WTC11 (cell line): Measurements from ENCODE around the gene GREB1. TPM values are rescaled to one million over a fixed set of nuclear protein-coding genes. Genes with fewer than 3 reads are reported as not detected.

Experiments
- ATAC-seq: fragments of 200-7000 bp; cut with Tn5 transposase; 2 replicates; pipeline ENCODE4 v1.10.0; 2021; ENCODE audit warnings: mild to moderate bottlenecking, moderate library complexity
- CTCF ChIA-PET: fragments of 300-600 bp; sonication (Branson Sonifier 250); formaldehyde crosslinking; loops from one replicate; lab custom pipeline; 2021; ENCODE audit warnings: antibody characterized with exemption; lab: Charles Lee
- POLR2A ChIA-PET: fragments of 350-600 bp; sonication (Branson Sonifier 250); formaldehyde crosslinking; loops from one replicate; lab custom pipeline; 2021; ENCODE audit warnings: antibody characterized with exemption; lab: Charles Lee
- DNase-seq: peaks from one replicate; pipeline ENCODE4 v3.0.0; 2021; ENCODE audit warnings: low spot score
- H3K27ac Mint-ChIP-seq: 2 replicates; pipeline ENCODE4 v1.8.0; 2021; ENCODE audit warnings: mixed read lengths
- H3K27me3 Mint-ChIP-seq: 2 replicates; pipeline ENCODE4 v1.8.0; 2021; ENCODE audit warnings: low read depth, mild to moderate bottlenecking, moderate library complexity, mixed read lengths
- H3K36me3 Mint-ChIP-seq: 2 replicates; pipeline ENCODE4 v1.8.0; 2021; ENCODE audit warnings: mixed read lengths
- H3K4me1 Mint-ChIP-seq: 2 replicates; pipeline ENCODE4 v1.8.0; 2022; ENCODE audit warnings: mixed read lengths
- H3K4me3 Mint-ChIP-seq: 2 replicates; pipeline ENCODE4 v1.8.0; 2021; ENCODE audit warnings: mild to moderate bottlenecking, moderate library complexity, mixed read lengths
- H3K9me3 Mint-ChIP-seq: 2 replicates; pipeline ENCODE4 v1.8.0; 2021; ENCODE audit warnings: mixed read lengths
- ATF1 ChIP-seq: sonication (generic); formaldehyde crosslinking; IDR thresholded peaks from 2 replicates; pipeline ENCODE4 v1.8.1; 2023; ENCODE audit warnings: mild to moderate bottlenecking, moderate library complexity, missing genetic modification reagents
- CREM ChIP-seq: sonication (generic); formaldehyde crosslinking; IDR thresholded peaks from 2 replicates; pipeline ENCODE4 v1.8.1; 2022; ENCODE audit warnings: mild to moderate bottlenecking, missing genetic modification reagents, moderate library complexity
- FOXJ3 ChIP-seq: sonication (generic); formaldehyde crosslinking; IDR thresholded peaks from 2 replicates; pipeline ENCODE4 v1.9.0; 2021; ENCODE audit warnings: missing genetic modification reagents, mild to moderate bottlenecking, borderline replicate concordance
- GABPB1 ChIP-seq: sonication (generic); formaldehyde crosslinking; IDR thresholded peaks from 2 replicates; pipeline ENCODE4 v1.8.1; 2023; ENCODE audit warnings: mild to moderate bottlenecking, missing genetic modification reagents
- JAZF1 ChIP-seq: fragments of 250-450 bp; sonication (Bioruptor Pico); IDR thresholded peaks from 2 replicates; pipeline ENCODE4 v1.9.0; 2021; ENCODE audit warnings: moderate library complexity, mild to moderate bottlenecking, inconsistent platforms
- MXD4 ChIP-seq: fragments of 250-450 bp; sonication (Bioruptor Pico); IDR thresholded peaks from 2 replicates; pipeline ENCODE4 v1.8.0; 2021; ENCODE audit warnings: mild to moderate bottlenecking, moderate library complexity, borderline replicate concordance
- NFATC4 ChIP-seq: fragments of 250-450 bp; sonication (Bioruptor Pico); IDR thresholded peaks from 2 replicates; pipeline ENCODE4 v1.9.0; 2021; ENCODE audit warnings: mild to moderate bottlenecking
- NFYB ChIP-seq: sonication (generic); formaldehyde crosslinking; conservative IDR thresholded peaks from 2 replicates; pipeline ENCODE4 v1.8.0; 2022; ENCODE audit warnings: low read depth, missing genetic modification reagents
- PRRX2 ChIP-seq: fragments of 250-450 bp; sonication (Bioruptor Pico); IDR thresholded peaks from 2 replicates; pipeline ENCODE4 v1.8.0; 2021; ENCODE audit warnings: mild to moderate bottlenecking
- RELA ChIP-seq: sonication (generic); formaldehyde crosslinking; IDR thresholded peaks from 2 replicates; pipeline ENCODE4 v1.8.1; 2022; ENCODE audit warnings: missing genetic modification reagents, mild to moderate bottlenecking, borderline replicate concordance
- RORB ChIP-seq: fragments of 250-450 bp; sonication (Bioruptor Pico); IDR thresholded peaks from 2 replicates; pipeline ENCODE4 v1.9.0; 2021; ENCODE audit warnings: mild to moderate bottlenecking
- SMAD3 ChIP-seq: sonication (generic); formaldehyde crosslinking; IDR thresholded peaks from 2 replicates; pipeline ENCODE4 v1.8.0; 2022; ENCODE audit warnings: missing genetic modification reagents, mild to moderate bottlenecking, borderline replicate concordance
- SOX15 ChIP-seq: fragments of 250-450 bp; sonication (Bioruptor Pico); IDR thresholded peaks from 2 replicates; pipeline ENCODE4 v1.9.0; 2021; ENCODE audit warnings: mild to moderate bottlenecking
- TCF7 ChIP-seq: sonication (generic); formaldehyde crosslinking; IDR thresholded peaks from 2 replicates; pipeline ENCODE4 v1.8.0; 2022; ENCODE audit warnings: mild to moderate bottlenecking, low read depth, missing genetic modification reagents, moderate library complexity
- ZNF219 ChIP-seq: sonication (generic); formaldehyde crosslinking; IDR thresholded peaks from 2 replicates; pipeline ENCODE4 v1.8.0; 2023; ENCODE audit warnings: missing genetic modification reagents, mild to moderate bottlenecking, borderline replicate concordance
- ZNF416 ChIP-seq: fragments of 250-450 bp; sonication (Bioruptor Pico); IDR thresholded peaks from 2 replicates; pipeline ENCODE4 v1.9.0; 2021; ENCODE audit warnings: mild to moderate bottlenecking, inconsistent platforms
- total RNA-seq: library from RNA; stranded (reverse); gene quantifications from 3 replicates; pipeline ENCODE4 v1.2.3, GENCODE V29; 2021
- TF ChIP-seq, protein P1 (sequence below): sonication (generic); formaldehyde crosslinking; IDR thresholded peaks from 2 replicates; pipeline ENCODE4 v1.8.0; 2022; ENCODE audit warnings: mild to moderate bottlenecking, missing genetic modification reagents
- TF ChIP-seq, protein P2 (sequence below): sonication (generic); formaldehyde crosslinking; IDR thresholded peaks from 2 replicates; pipeline ENCODE4 v1.8.0; 2022; ENCODE audit warnings: missing genetic modification reagents
- TF ChIP-seq, protein P3 (sequence below): sonication (generic); formaldehyde crosslinking; IDR thresholded peaks from 2 replicates; pipeline ENCODE4 v1.8.1; 2022; ENCODE audit warnings: mild to moderate bottlenecking, moderate library complexity, missing genetic modification reagents
- TF ChIP-seq, protein P4 (sequence below): sonication (generic); formaldehyde crosslinking; IDR thresholded peaks from 2 replicates; pipeline ENCODE4 v1.8.1; 2023; ENCODE audit warnings: mild to moderate bottlenecking, missing genetic modification reagents, borderline replicate concordance
- TF ChIP-seq, protein P5 (sequence below): sonication (generic); formaldehyde crosslinking; conservative IDR thresholded peaks from 2 replicates; pipeline ENCODE4 v1.8.1; 2023; ENCODE audit warnings: mild to moderate bottlenecking, low read depth, missing genetic modification reagents, moderate library complexity

The GREB1 gene
- total RNA-seq, 1 experiment from 2014 or later: 35.7 TPM

DNA sequence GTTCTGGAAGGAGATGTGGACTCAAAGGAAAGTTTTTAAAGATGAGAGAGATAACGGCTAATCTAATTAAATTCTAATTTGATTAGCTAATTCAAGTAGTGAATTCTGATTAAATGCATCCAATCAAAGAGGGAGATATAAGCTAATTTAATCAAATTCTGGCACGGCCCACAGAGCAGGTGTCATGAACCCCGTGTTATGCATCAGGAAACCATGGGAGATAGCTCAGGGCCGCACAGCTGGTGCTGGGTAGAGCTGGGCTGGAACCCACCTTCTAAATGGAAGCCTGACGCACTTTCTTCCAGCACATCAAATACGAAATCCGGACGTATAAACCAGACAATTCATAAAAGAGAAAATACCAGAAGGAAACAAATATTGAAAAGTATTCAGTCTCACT is 57.2 kb downstream of the GREB1 start:
- Mint-ChIP-seq H3K27me3 (no peaks in the 10 kb centered on the region), H3K9me3 (no peaks in the 10 kb centered on the region), H3K4me3 (no peak overlapping the region), H3K36me3 (peaks cover 13% of the 10 kb centered on the region), H3K4me1 (no peaks in the 10 kb centered on the region), H3K27ac (no peak overlapping the region)
- ChIA-PET CTCF (interaction anchor here (1.3 kb wide), 1 partner anchor 8 kb away, joined by 8 read pairs; no protein-coding TSS in a partner anchor), POLR2A (no interaction called here)
- no peak for DNase-seq
- TF ChIP-seq ZNF219 (CRISPR knock-in tag) (no peak), ATF1 (CRISPR knock-in tag) (no peak), SOX15 (CRISPR knock-in tag) (no peak), TCF7 (CRISPR knock-in tag) (no peak), NFYB (CRISPR knock-in tag) (no peak), NFATC4 (CRISPR knock-in tag) (no peak), JAZF1 (no peak), SMAD3 (CRISPR knock-in tag) (no peak)
- TF ChIP-seq, protein P1, sequence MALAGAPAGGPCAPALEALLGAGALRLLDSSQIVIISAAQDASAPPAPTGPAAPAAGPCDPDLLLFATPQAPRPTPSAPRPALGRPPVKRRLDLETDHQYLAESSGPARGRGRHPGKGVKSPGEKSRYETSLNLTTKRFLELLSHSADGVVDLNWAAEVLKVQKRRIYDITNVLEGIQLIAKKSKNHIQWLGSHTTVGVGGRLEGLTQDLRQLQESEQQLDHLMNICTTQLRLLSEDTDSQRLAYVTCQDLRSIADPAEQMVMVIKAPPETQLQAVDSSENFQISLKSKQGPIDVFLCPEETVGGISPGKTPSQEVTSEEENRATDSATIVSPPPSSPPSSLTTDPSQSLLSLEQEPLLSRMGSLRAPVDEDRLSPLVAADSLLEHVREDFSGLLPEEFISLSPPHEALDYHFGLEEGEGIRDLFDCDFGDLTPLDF (CRISPR knock-in tag): no peak
- ATAC-seq: no peak

DNA sequence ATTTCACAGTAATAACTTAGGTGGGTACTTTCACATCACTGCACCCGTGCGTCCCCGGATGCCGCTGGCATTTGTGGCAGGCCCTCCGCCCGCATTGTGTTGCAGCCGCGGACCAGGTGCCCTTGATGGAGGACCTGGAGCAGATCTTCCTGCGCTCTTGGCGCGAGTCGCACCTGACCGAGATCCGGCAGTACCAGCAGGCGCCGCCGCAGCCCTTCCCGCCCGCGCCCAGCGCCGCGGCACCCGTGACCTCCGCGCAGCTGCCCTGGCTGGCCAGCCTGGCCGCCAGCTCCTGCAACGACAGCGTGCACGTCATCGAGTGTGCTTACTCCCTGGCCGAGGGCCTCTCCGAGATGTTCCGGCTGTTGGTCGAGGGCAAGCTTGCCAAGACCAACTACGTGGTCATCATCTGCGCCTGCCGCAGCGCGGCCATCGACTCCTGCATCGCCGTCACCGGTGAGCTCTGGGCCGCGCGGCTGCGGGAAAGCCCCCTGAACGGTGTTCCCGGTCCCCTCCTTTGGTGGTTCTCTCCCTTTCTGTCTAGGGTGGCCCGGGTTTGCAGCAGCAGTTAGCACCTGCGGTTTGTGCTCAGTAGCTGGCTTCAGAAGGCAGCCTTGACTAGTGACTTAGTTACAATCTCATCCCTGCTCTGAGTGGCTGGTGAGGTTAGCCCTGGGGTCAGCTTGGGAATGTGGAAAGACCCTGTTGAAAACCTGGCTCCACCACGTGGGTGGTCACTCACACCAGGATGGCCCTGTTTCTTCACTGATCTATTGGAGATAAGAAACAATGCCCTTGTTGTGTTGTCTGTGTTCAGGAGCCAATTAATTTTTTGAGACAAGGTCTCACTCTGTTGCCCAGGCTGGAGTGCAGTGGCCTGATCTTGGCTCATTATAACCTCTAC is 59.1 kb downstream of the GREB1 start:
- ChIA-PET CTCF (interaction anchor here (1.0 to 4.0 kb wide), 4 partner anchors 10 to 192 kb away, joined by 3 to 27 read pairs (median 5); no protein-coding TSS in a partner anchor), POLR2A (interaction anchor here (0.6 to 0.7 kb wide), 2 partner anchors 35 to 718 kb away, joined by 3 read pairs; no protein-coding TSS in a partner anchor)
- H3K27ac Mint-ChIP-seq: no peak overlapping the region
- H3K27me3 Mint-ChIP-seq: no peaks in the 10 kb centered on the region
- no peaks in the 10 kb centered on the region for H3K9me3 Mint-ChIP-seq
- no peak overlapping the region for H3K4me3 Mint-ChIP-seq
- no peak for ATAC-seq
- DNase-seq: no peak
- H3K36me3 Mint-ChIP-seq: peaks cover 16% of the 10 kb centered on the region
- H3K4me1 Mint-ChIP-seq: no peaks in the 10 kb centered on the region
- TF ChIP-seq GABPB1 (CRISPR knock-in tag) (no peak), RELA (CRISPR knock-in tag) (no peak), RORB (no peak), ZNF219 (CRISPR knock-in tag) (no peak), CREM (no peak), FOXJ3 (no peak), PRRX2 (no peak), ZNF416 (CRISPR knock-in tag) (no peak), MXD4 (CRISPR knock-in tag) (no peak)
- TF ChIP-seq, protein P2, sequence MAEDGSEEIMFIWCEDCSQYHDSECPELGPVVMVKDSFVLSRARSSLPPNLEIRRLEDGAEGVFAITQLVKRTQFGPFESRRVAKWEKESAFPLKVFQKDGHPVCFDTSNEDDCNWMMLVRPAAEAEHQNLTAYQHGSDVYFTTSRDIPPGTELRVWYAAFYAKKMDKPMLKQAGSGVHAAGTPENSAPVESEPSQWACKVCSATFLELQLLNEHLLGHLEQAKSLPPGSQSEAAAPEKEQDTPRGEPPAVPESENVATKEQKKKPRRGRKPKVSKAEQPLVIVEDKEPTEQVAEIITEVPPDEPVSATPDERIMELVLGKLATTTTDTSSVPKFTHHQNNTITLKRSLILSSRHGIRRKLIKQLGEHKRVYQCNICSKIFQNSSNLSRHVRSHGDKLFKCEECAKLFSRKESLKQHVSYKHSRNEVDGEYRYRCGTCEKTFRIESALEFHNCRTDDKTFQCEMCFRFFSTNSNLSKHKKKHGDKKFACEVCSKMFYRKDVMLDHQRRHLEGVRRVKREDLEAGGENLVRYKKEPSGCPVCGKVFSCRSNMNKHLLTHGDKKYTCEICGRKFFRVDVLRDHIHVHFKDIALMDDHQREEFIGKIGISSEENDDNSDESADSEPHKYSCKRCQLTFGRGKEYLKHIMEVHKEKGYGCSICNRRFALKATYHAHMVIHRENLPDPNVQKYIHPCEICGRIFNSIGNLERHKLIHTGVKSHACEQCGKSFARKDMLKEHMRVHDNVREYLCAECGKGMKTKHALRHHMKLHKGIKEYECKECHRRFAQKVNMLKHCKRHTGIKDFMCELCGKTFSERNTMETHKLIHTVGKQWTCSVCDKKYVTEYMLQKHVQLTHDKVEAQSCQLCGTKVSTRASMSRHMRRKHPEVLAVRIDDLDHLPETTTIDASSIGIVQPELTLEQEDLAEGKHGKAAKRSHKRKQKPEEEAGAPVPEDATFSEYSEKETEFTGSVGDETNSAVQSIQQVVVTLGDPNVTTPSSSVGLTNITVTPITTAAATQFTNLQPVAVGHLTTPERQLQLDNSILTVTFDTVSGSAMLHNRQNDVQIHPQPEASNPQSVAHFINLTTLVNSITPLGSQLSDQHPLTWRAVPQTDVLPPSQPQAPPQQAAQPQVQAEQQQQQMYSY (CRISPR knock-in tag): no peak
- TF ChIP-seq, protein P3, sequence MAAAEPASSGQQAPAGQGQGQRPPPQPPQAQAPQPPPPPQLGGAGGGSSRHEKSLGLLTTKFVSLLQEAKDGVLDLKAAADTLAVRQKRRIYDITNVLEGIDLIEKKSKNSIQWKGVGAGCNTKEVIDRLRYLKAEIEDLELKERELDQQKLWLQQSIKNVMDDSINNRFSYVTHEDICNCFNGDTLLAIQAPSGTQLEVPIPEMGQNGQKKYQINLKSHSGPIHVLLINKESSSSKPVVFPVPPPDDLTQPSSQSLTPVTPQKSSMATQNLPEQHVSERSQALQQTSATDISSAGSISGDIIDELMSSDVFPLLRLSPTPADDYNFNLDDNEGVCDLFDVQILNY: no peak
- TF ChIP-seq, protein P4, sequence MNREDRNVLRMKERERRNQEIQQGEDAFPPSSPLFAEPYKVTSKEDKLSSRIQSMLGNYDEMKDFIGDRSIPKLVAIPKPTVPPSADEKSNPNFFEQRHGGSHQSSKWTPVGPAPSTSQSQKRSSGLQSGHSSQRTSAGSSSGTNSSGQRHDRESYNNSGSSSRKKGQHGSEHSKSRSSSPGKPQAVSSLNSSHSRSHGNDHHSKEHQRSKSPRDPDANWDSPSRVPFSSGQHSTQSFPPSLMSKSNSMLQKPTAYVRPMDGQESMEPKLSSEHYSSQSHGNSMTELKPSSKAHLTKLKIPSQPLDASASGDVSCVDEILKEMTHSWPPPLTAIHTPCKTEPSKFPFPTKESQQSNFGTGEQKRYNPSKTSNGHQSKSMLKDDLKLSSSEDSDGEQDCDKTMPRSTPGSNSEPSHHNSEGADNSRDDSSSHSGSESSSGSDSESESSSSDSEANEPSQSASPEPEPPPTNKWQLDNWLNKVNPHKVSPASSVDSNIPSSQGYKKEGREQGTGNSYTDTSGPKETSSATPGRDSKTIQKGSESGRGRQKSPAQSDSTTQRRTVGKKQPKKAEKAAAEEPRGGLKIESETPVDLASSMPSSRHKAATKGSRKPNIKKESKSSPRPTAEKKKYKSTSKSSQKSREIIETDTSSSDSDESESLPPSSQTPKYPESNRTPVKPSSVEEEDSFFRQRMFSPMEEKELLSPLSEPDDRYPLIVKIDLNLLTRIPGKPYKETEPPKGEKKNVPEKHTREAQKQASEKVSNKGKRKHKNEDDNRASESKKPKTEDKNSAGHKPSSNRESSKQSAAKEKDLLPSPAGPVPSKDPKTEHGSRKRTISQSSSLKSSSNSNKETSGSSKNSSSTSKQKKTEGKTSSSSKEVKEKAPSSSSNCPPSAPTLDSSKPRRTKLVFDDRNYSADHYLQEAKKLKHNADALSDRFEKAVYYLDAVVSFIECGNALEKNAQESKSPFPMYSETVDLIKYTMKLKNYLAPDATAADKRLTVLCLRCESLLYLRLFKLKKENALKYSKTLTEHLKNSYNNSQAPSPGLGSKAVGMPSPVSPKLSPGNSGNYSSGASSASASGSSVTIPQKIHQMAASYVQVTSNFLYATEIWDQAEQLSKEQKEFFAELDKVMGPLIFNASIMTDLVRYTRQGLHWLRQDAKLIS (CRISPR knock-in tag): no peak
- TF ChIP-seq, protein P5, sequence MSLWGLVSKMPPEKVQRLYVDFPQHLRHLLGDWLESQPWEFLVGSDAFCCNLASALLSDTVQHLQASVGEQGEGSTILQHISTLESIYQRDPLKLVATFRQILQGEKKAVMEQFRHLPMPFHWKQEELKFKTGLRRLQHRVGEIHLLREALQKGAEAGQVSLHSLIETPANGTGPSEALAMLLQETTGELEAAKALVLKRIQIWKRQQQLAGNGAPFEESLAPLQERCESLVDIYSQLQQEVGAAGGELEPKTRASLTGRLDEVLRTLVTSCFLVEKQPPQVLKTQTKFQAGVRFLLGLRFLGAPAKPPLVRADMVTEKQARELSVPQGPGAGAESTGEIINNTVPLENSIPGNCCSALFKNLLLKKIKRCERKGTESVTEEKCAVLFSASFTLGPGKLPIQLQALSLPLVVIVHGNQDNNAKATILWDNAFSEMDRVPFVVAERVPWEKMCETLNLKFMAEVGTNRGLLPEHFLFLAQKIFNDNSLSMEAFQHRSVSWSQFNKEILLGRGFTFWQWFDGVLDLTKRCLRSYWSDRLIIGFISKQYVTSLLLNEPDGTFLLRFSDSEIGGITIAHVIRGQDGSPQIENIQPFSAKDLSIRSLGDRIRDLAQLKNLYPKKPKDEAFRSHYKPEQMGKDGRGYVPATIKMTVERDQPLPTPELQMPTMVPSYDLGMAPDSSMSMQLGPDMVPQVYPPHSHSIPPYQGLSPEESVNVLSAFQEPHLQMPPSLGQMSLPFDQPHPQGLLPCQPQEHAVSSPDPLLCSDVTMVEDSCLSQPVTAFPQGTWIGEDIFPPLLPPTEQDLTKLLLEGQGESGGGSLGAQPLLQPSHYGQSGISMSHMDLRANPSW: no peak
